M059J (cell line): ENCODE measurements around the gene SRPK3. TPM values are rescaled to one million over a fixed set of nuclear protein-coding genes. Genes with fewer than 3 reads are reported as not detected.

Source experiments
- DNase-seq: peaks from one replicate; pipeline ENCODE4 v3.0.0-alpha.2; 2012; ENCODE audit warnings: low read depth
- total RNA-seq: library from RNA; depleted of rRNA; stranded (reverse); fragments of >200 nt; shearing (Covaris generic); gene quantifications from 2 replicates; pipeline ENCODE4 v1.2.3, GENCODE V29; 2014; rRNA removed

Gene SRPK3
- total RNA-seq, 1 experiment from 2014 or later: 0.20 TPM

DNA sequence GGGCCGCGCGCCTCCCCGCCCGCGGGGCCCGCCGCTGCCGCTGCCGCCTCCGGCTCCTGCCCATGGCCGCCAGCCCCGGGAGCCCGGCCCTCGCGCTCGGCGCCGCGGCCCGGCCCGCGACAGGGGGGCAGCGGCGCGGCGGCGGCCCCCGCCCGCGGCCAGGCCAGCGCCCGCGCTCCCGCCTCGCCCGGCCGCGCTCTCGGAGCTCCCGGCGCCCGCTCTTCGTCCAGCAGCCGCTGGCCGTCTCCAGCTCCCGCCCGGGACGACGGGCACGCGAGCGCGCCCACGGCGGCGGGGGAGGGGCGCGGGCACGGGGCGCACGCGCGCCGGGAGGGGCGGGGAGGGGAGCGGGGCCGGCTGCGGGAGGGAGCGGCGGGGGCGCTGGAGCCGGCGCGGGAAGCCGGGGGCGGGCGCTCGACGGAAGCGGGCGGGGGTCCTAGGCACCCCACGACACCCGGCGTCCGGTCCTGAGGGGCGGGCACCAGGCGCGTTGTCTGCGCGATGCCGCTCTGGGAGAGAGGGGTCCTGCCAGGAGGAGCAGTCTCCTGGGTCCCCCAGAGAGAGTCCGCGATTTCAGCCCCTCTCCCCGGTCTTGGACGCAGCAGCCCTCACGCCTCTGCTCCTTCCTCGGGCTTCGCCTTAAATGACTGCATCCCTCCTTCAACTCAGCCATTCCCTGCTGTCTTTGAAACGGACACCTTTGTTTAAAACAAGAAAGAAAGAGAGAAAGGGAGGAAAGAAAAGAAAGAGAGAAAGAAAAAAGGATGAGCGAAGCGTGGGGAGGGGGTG is 50.0 kb downstream of the SRPK3 start:
- DNase-seq: no peak

DNA sequence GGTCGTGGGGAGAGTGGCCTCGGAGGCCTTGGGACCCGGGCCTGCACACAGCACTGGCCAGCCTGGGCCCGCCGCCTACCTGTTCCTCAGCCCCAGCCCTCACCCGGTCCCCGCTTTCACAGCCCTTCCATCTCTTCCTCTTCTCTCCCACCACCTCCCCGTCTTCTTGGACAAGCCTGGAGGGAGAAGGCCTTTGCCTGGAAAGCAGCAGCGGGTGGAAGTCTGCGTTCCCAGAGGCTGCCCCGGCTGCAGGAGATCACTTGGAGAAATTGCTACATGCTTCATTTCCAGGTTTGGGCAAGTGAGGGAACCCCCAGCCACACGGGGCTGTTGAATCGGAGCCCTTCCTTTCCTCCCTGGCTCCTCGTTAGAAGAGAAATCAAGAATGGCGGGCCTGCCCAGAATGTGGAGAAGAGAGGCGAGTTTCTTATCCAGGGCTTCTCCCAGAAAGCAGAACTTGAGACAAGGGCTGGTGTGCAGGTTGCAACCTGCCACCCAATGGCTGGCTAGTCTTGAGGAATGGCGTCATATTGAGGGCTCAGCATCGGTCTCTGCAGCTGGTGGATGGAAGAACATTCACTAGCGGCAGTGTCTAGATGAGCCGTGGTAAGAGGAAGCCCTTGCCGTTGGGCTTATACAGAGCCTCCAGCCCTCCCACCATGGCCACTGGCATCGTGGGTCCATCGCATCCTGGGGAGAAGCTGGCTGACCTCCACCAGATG is 50.7 kb downstream of the SRPK3 start:
- DNase-seq: no peak

DNA sequence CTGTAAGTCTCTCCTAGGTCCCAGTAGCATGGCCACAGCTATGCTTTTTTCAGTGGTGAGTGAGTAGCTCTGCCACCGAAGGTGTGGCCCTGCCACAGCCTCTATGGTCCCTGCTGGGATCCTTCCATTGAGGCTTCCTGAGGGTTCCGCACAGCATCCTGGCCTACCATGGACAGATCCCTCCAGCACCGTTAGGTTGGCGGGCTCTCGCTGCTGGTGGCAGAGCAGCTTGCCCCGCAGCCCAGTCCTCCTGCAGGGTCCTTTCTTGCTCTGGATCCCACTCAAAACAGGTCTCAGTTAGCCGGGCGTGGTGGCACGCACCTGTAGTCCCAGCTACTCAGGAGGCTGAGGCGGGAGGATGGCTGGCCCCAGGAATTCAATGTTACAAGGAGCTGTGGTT is 51.9 kb downstream of the SRPK3 start:
- no peak for DNase-seq

Other genes starting within 250 kb of the SRPK3 start
- 45.8 and 52.7 TPM in 2 replicates for gene CCNQ, start 181.9 kb upstream of the SRPK3 start, total RNA-seq
- 0.27 and 1.1 TPM in 2 replicates for gene DUSP9, start 133.8 kb upstream of the SRPK3 start, total RNA-seq
- not detected in 2 replicates for gene PNCK, start 107.2 kb upstream of the SRPK3 start, total RNA-seq
- 13.6 and 24.5 TPM in 2 replicates for gene SLC6A8, start 93.1 kb upstream of the SRPK3 start, total RNA-seq
- gene BCAP31, start 56.7 kb upstream of the SRPK3 start, total RNA-seq: 384 and 401 TPM in 2 replicates
- gene ABCD1, start 56.2 kb upstream of the SRPK3 start, total RNA-seq: 27.4 and 42.9 TPM in 2 replicates
- gene PLXNB3, start 16.8 kb upstream of the SRPK3 start, total RNA-seq: 1.2 and 2.2 TPM in 2 replicates
- 131 and 165 TPM in 2 replicates for gene IDH3G, start 13.3 kb downstream of the SRPK3 start, total RNA-seq
- 455 and 477 TPM in 2 replicates for gene SSR4, start 13.6 kb downstream of the SRPK3 start, total RNA-seq
- 1.9 and 2.7 TPM in 2 replicates for gene PDZD4, start 49.5 kb downstream of the SRPK3 start, total RNA-seq
- 186 and 313 TPM in 2 replicates for gene L1CAM, start 105.1 kb downstream of the SRPK3 start, total RNA-seq
- 1.9 and 2.7 TPM in 2 replicates for gene AVPR2, start 123.6 kb downstream of the SRPK3 start, total RNA-seq
- 3.1 and 6.1 TPM in 2 replicates for gene ARHGAP4, start 145.2 kb downstream of the SRPK3 start, total RNA-seq
- 285 and 384 TPM in 2 replicates for gene NAA10, start 154.0 kb downstream of the SRPK3 start, total RNA-seq
- not detected in 2 replicates for gene RENBP, start 163.6 kb downstream of the SRPK3 start, total RNA-seq
- 33.9 and 72.3 TPM in 2 replicates for gene HCFC1, start 190.8 kb downstream of the SRPK3 start, total RNA-seq
- gene TMEM187, start 191.7 kb downstream of the SRPK3 start, total RNA-seq: 8.1 and 10.3 TPM in 2 replicates
- gene IRAK1, start 238.9 kb downstream of the SRPK3 start, total RNA-seq: 89.3 and 152 TPM in 2 replicates